Measurements from ENCODE around the gene PRKN.

GRCh38 chr6:161844804-161845203 is 882.8 kb downstream of the PRKN start:
- TF ChIP-seq CTCF (IDR thresholded peaks at IDR 0.05; ENCODE audit: low read length) = no peak
- no peak for TF ChIP-seq EZH2phosphoT487 (IDR thresholded peaks at IDR 0.05; ENCODE audit: low read length)
